GM23338 (cell line): Measurements from ENCODE around the gene SNX30. TPM values are rescaled to one million over a fixed set of nuclear protein-coding genes. Genes with fewer than 3 reads are reported as not detected.

Experiments
- ATAC-seq: fragments of 200-7000 bp; cut with Tn5 transposase; 3 replicates; pipeline ENCODE4 v1.9.1; 2020
- DNase-seq: peaks from one replicate; pipeline ENCODE4 v3.0.0-alpha.2; 2015; ENCODE audit warnings: low spot score
- H2AFZ ChIP-seq: fragments of 200-600 bp; sonication (generic); 2 replicates; pipeline ENCODE4 v1.8.0; 2016; ENCODE audit warnings: antibody characterized with exemption, mild to moderate bottlenecking, moderate library complexity
- H3F3A ChIP-seq: fragments of 200-600 bp; sonication (generic); replicated peaks from 2 replicates; pipeline ENCODE4 v1.8.0; 2017; ENCODE audit warnings: antibody characterized with exemption, mixed run types, low read depth
- H3K27ac ChIP-seq: fragments of 200-600 bp; sonication (generic); 2 replicates; pipeline ENCODE4 v1.6.1; 2016; ENCODE audit warnings: low read depth
- H3K27me3 ChIP-seq: fragments of 200-600 bp; sonication (generic); 2 replicates; pipeline ENCODE4 v1.8.0; 2016; ENCODE audit warnings: mild to moderate bottlenecking, mixed run types, moderate library complexity; ENCODE audit not compliant: insufficient read depth
- H3K36me3 ChIP-seq: fragments of 200-600 bp; sonication (generic); 2 replicates; pipeline ENCODE4 v1.8.0; 2016; ENCODE audit warnings: mild to moderate bottlenecking; ENCODE audit not compliant: insufficient read depth
- H3K4me1 ChIP-seq: fragments of 200-600 bp; sonication (generic); 2 replicates; pipeline ENCODE4 v1.8.0; 2016; ENCODE audit warnings: mild to moderate bottlenecking, moderate library complexity; ENCODE audit not compliant: insufficient read depth
- H3K4me2 ChIP-seq: fragments of 200-600 bp; sonication (generic); 2 replicates; pipeline ENCODE4 v1.7.1; 2017; ENCODE audit warnings: mixed run types
- H3K4me3 ChIP-seq: fragments of 200-600 bp; sonication (generic); 2 replicates; pipeline ENCODE4 v1.6.1; 2016; ENCODE audit warnings: mixed run types
- H3K79me2 ChIP-seq: fragments of 200-600 bp; sonication (generic); replicated peaks from 2 replicates; pipeline ENCODE4 v1.8.0; 2017; ENCODE audit warnings: mild to moderate bottlenecking; ENCODE audit not compliant: insufficient read depth
- H3K9me2 ChIP-seq: fragments of 200-600 bp; sonication (generic); 2 replicates; pipeline ENCODE4 v1.8.0; 2017; ENCODE audit not compliant: insufficient read depth
- H4K20me1 ChIP-seq: fragments of 200-600 bp; sonication (generic); replicated peaks from 2 replicates; pipeline ENCODE4 v1.8.0; 2017; ENCODE audit warnings: mild to moderate bottlenecking; ENCODE audit not compliant: insufficient read depth
- H3K27ac Mint-ChIP-seq: 2 replicates; pipeline ENCODE4 v1.8.0; 2020; ENCODE audit warnings: inconsistent platforms, mild to moderate bottlenecking, moderate library complexity, mixed read lengths
- H3K27me3 Mint-ChIP-seq: 3 replicates; pipeline ENCODE4 v1.8.0; 2022; ENCODE audit warnings: low read depth, mild to moderate bottlenecking, moderate library complexity, mixed read lengths, inconsistent platforms; ENCODE audit not compliant: insufficient read depth, poor library complexity
- H3K36me3 Mint-ChIP-seq: 3 replicates; pipeline ENCODE4 v1.8.0; 2021; ENCODE audit warnings: low read depth, mild to moderate bottlenecking, inconsistent platforms, moderate library complexity, mixed read lengths
- H3K4me1 Mint-ChIP-seq: 3 replicates; pipeline ENCODE4 v1.8.0; 2020; ENCODE audit warnings: mild to moderate bottlenecking, inconsistent platforms, mixed read lengths
- H3K4me3 Mint-ChIP-seq: 3 replicates; pipeline ENCODE4 v1.8.0; 2021; ENCODE audit warnings: moderate library complexity, mild to moderate bottlenecking, inconsistent platforms, mixed read lengths
- H3K9me3 Mint-ChIP-seq: 3 replicates; pipeline ENCODE4 v1.8.0; 2020; ENCODE audit warnings: moderate library complexity, mild to moderate bottlenecking, inconsistent platforms, mixed read lengths
- CREB1 ChIP-seq: fragments of 250-450 bp; sonication (Bioruptor Pico); IDR thresholded peaks from 2 replicates; pipeline ENCODE4 v1.5.0; 2020; ENCODE audit warnings: low read depth, mild to moderate bottlenecking, moderate library complexity
- CTCF ChIP-seq, 2 experiments: fragments of 200-600 bp in 1 of 2; sonication (generic) in 1 of 2; conservative IDR thresholded peaks; 2 replicates each; pipeline versions ENCODE4 v1.5.1 to v1.6.1; 2016 to 2017; ENCODE audit warnings: antibody characterized with exemption in 2 of 2, low read depth in 2 of 2, mild to moderate bottlenecking in 2 of 2, moderate library complexity in 1 of 2
- ETS1 ChIP-seq: IDR thresholded peaks from 2 replicates; pipeline ENCODE4 v1.6.1; 2016; ENCODE audit warnings: antibody characterized with exemption
- EZH2 ChIP-seq: fragments of 200-600 bp; sonication (generic); IDR thresholded peaks from one replicate; pipeline ENCODE4 v1.8.0; 2017; ENCODE audit warnings: antibody characterized with exemption, mild to moderate bottlenecking, low read depth; ENCODE audit not compliant: unreplicated experiment
- EZH2phosphoT487 ChIP-seq: fragments of 200-600 bp; sonication (generic); IDR thresholded peaks from one replicate; pipeline ENCODE4 v1.8.1; 2018; ENCODE audit warnings: antibody characterized with exemption; ENCODE audit not compliant: unreplicated experiment
- JUNB ChIP-seq: IDR thresholded peaks from one replicate; pipeline ENCODE4 v1.6.1; 2016; ENCODE audit warnings: antibody characterized with exemption; ENCODE audit not compliant: unreplicated experiment
- NANOG ChIP-seq: IDR thresholded peaks from 2 replicates; pipeline ENCODE4 v1.6.1; 2016; ENCODE audit warnings: antibody characterized with exemption, borderline replicate concordance
- POLR2AphosphoS5 ChIP-seq: IDR thresholded peaks from 2 replicates; pipeline ENCODE4 v1.6.1; 2016; ENCODE audit warnings: antibody characterized with exemption, low read depth
- REST ChIP-seq: IDR thresholded peaks from one replicate; pipeline ENCODE4 v1.6.1; 2018; ENCODE audit warnings: antibody characterized with exemption; ENCODE audit not compliant: unreplicated experiment
- STAT1 ChIP-seq: IDR thresholded peaks from one replicate; pipeline ENCODE4 v1.6.1; 2016; ENCODE audit warnings: antibody characterized with exemption; ENCODE audit not compliant: unreplicated experiment
- ZNF114 ChIP-seq: fragments of 250-450 bp; sonication (Bioruptor Pico); IDR thresholded peaks from 2 replicates; pipeline ENCODE4 v1.5.0; 2020; ENCODE audit warnings: mild to moderate bottlenecking, moderate library complexity
- ZNF331 ChIP-seq: fragments of 250-450 bp; sonication (Bioruptor Pico); IDR thresholded peaks from 2 replicates; pipeline ENCODE4 v1.5.0; 2020; ENCODE audit warnings: low read depth, mild to moderate bottlenecking, moderate library complexity
- ZNF462 ChIP-seq: fragments of 250-450 bp; sonication (Bioruptor Pico); IDR thresholded peaks from 2 replicates; pipeline ENCODE4 v1.5.0; 2020; ENCODE audit warnings: mild to moderate bottlenecking, moderate library complexity
- polyA plus RNA-seq: library from polyadenylated mRNA; unstranded; fragments of >200 nt; fragmentation: Nextera tagmentation; extraction: Ambion mirVana; gene quantifications from 2 replicates; pipeline ENCODE4 v1.2.1, GENCODE V29; 2016
- total RNA-seq: library from RNA; depleted of rRNA; stranded (reverse); fragments of >200 nt; shearing (Covaris generic); gene quantifications from 2 replicates; pipeline ENCODE4 v1.2.3, GENCODE V29; 2014

The SNX30 gene
- total and polyA plus RNA-seq, 2 experiments from 2014 or later = 2.1 to 17.8 TPM

- Histone ChIP-seq H3K9me2 (no peaks in the 10 kb centered on the region), H3K36me3 (no peaks in the 10 kb centered on the region), H3F3A (peaks cover 10% of the 10 kb centered on the region; the same call in 1 of the 2 replicates), H3K27ac (no peak overlapping the region), H3K79me2 (peaks cover 5% of the 10 kb centered on the region; the same call in 1 of the 2 replicates), H4K20me1 (peaks cover 12% of the 10 kb centered on the region), H3K4me3 (no peak overlapping the region), H2AFZ (no peak overlapping the region), H3K4me1 (peaks cover 4% of the 10 kb centered on the region), H3K27me3 (peaks cover 4% of the 10 kb centered on the region), H3K4me2 (no peak overlapping the region)
- Mint-ChIP-seq H3K36me3 (no peaks in the 10 kb centered on the region; the same call in 2 of the 3 replicates), H3K4me1 (peaks cover 14% of the 10 kb centered on the region), H3K4me3 (no peak overlapping the region), H3K27me3 (peaks cover 8% of the 10 kb centered on the region), H3K9me3 (no peaks in the 10 kb centered on the region), H3K27ac (no peak overlapping the region)
- no peak for TF ChIP-seq ETS1
- no peak for TF ChIP-seq JUNB
- no peak for TF ChIP-seq REST
- TF ChIP-seq CREB1 (CRISPR knock-in tag) = no peak
- TF ChIP-seq ZNF114 = no peak
- no peak for TF ChIP-seq NANOG
- TF ChIP-seq EZH2 = no peak
- TF ChIP-seq STAT1 = no peak
- no peak for TF ChIP-seq ZNF462 (CRISPR knock-in tag)
- no peak for TF ChIP-seq ZNF331 (CRISPR knock-in tag)
- no peak for TF ChIP-seq CTCF (conservative IDR thresholded peaks at IDR 0.05; ENCODE audit: low read depth in 2 of 2)
- no peak for TF ChIP-seq EZH2phosphoT487
- TF ChIP-seq POLR2AphosphoS5 = no peak
- DNase-seq = no peak
- no peak for ATAC-seq
Observed at GRCh38 chr9:112755675-112756074, 5.1 kb downstream of the SNX30 start.
